Measurements from ENCODE around the gene WDFY4. TPM values are rescaled to one million over a fixed set of nuclear protein-coding genes. Genes with fewer than 3 reads are reported as not detected.

Gene WDFY4
- total RNA-seq, 1 experiment from 2014 or later = 0.23 TPM

DNA sequence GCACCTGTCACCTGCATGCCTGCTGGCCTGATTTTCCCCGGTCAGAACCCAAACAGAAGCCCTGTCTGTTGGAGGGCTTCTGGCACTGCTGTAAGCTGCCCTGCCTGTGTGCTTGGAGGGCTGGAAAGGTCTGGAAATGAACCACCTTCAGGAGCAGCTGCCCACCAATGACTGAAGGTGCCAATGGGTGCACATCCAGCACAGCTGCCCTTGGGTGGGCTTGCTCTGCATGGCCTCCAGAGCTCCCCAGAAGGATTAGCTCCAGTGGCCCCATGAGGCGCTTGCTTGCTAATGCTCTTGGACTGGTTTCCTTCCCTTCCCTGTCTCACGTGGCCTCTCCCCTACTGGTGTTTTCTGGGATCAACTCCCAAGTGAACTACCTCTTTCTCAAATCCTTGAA lies 43.2 kb downstream of the WDFY4 start:
- intact Hi-C loops (cut with micrococcal nuclease; ENCODE audit: unreplicated experiment) = no loop called here
- in situ Hi-C loops (cut with HindIII; ENCODE audit: low pct_unique_long_range_greater_than_20kb, low sequenced_read_pairs) = no loop called here
- H3K27ac ChIP-seq (ENCODE audit: low read length) = no peak overlapping the region
- no peaks in the 10 kb centered on the region for H3K4me1 ChIP-seq (ENCODE audit: control insufficient read depth, insufficient read depth, low read length)
- TF ChIP-seq, protein P1, sequence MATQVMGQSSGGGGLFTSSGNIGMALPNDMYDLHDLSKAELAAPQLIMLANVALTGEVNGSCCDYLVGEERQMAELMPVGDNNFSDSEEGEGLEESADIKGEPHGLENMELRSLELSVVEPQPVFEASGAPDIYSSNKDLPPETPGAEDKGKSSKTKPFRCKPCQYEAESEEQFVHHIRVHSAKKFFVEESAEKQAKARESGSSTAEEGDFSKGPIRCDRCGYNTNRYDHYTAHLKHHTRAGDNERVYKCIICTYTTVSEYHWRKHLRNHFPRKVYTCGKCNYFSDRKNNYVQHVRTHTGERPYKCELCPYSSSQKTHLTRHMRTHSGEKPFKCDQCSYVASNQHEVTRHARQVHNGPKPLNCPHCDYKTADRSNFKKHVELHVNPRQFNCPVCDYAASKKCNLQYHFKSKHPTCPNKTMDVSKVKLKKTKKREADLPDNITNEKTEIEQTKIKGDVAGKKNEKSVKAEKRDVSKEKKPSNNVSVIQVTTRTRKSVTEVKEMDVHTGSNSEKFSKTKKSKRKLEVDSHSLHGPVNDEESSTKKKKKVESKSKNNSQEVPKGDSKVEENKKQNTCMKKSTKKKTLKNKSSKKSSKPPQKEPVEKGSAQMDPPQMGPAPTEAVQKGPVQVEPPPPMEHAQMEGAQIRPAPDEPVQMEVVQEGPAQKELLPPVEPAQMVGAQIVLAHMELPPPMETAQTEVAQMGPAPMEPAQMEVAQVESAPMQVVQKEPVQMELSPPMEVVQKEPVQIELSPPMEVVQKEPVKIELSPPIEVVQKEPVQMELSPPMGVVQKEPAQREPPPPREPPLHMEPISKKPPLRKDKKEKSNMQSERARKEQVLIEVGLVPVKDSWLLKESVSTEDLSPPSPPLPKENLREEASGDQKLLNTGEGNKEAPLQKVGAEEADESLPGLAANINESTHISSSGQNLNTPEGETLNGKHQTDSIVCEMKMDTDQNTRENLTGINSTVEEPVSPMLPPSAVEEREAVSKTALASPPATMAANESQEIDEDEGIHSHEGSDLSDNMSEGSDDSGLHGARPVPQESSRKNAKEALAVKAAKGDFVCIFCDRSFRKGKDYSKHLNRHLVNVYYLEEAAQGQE (IDR thresholded peaks at IDR 0.05; ENCODE audit: insufficient read depth in 1 of 2, low read depth in 2 of 2, low read length in 1 of 2) = no peak
- CTCF ChIA-PET = no interaction called here
- no peak overlapping the region for H3K4me3 ChIP-seq (ENCODE audit: low read depth in 2 of 2, low read length in 2 of 2)
- no peaks in the 10 kb centered on the region for H3K36me3 ChIP-seq (ENCODE audit: control insufficient read depth, insufficient read depth, low read length)
- BruUV-seq (replicated peaks) = no TSS peak
- no peaks in the 10 kb centered on the region for H3K9me3 ChIP-seq (ENCODE audit: control insufficient read depth, insufficient read depth, low read depth, low read length)
- POLR2A ChIA-PET = no interaction called here
- peaks cover 10% of the 10 kb centered on the region for H3K27me3 ChIP-seq (ENCODE audit: control insufficient read depth, insufficient read depth, low read length)
- DNase-seq (ENCODE audit: low read depth, low spot score) = no peak
- no peak for ATAC-seq

- ATAC-seq (no peak), DNase-seq (ENCODE audit: low read depth, low spot score) (no peak)
- H3K4me1 ChIP-seq (ENCODE audit: control insufficient read depth, insufficient read depth, low read length) = no peaks in the 10 kb centered on the region
- ChIA-PET POLR2A (no interaction called here), CTCF (interaction anchor here (0.5 kb wide), 1 partner anchor 73 kb away, joined by 7 read pairs; no protein-coding TSS in a partner anchor)
- intact Hi-C loops (cut with micrococcal nuclease; ENCODE audit: unreplicated experiment) (no loop called here), in situ Hi-C loops (cut with HindIII; ENCODE audit: low pct_unique_long_range_greater_than_20kb, low sequenced_read_pairs) (no loop called here)
- no TSS peak for BruUV-seq (replicated peaks)
- H3K27ac ChIP-seq (ENCODE audit: low read length) = no peak overlapping the region
- no peak overlapping the region for H3K4me3 ChIP-seq (ENCODE audit: low read depth in 2 of 2, low read length in 2 of 2)
- TF ChIP-seq CTCF (IDR thresholded peaks at IDR 0.05) (no peak), SIN3A (IDR thresholded peaks at IDR 0.05; ENCODE audit: borderline replicate concordance, insufficient read depth, low read depth, low read length) (no peak), POLR2AphosphoS5 (IDR thresholded peaks at IDR 0.05; ENCODE audit: low read depth, low read length) (no peak), TCF7L2 (IDR thresholded peaks at IDR 0.05; ENCODE audit: low read depth, low read length) (no peak)
- TF ChIP-seq, protein P1 (IDR thresholded peaks at IDR 0.05; ENCODE audit: insufficient read depth in 1 of 2, low read depth in 2 of 2, low read length in 1 of 2) = no peak
- no peaks in the 10 kb centered on the region for H3K9me3 ChIP-seq (ENCODE audit: control insufficient read depth, insufficient read depth, low read depth, low read length)
- peaks cover 10% of the 10 kb centered on the region for H3K27me3 ChIP-seq (ENCODE audit: control insufficient read depth, insufficient read depth, low read length)
- H3K36me3 ChIP-seq (ENCODE audit: control insufficient read depth, insufficient read depth, low read length) = no peaks in the 10 kb centered on the region
Measured at GRCh38 chr10:48729222-48729621, 44.5 kb downstream of the WDFY4 start.
